Kidney epithelial cell (primary cell): Measurements from ENCODE around the gene SPATA3. TPM values are rescaled to one million over a fixed set of nuclear protein-coding genes. Genes with fewer than 3 reads are reported as not detected.
A peak's percentile ranks its signal among the peaks of the same experiment; 100 is the strongest.

Experiments
- DNase-seq: peaks from one replicate; pipeline ENCODE4 v3.0.0-alpha.2; 2010; ENCODE audit warnings: low read depth
- H3K27me3 ChIP-seq: 2 replicates; pipeline ENCODE4 v1.6.0; 2011; ENCODE audit warnings: low read length; ENCODE audit not compliant: control insufficient read depth, insufficient read depth
- H3K36me3 ChIP-seq: 2 replicates; pipeline ENCODE4 v1.5.1; 2011; ENCODE audit warnings: low read length; ENCODE audit not compliant: control insufficient read depth, insufficient read depth
- H3K4me3 ChIP-seq: 2 replicates; pipeline ENCODE4 v1.5.1; 2011; ENCODE audit warnings: low read depth, mild to moderate bottlenecking, control low read depth, low read length
- total RNA-seq: library from RNA; depleted of rRNA; stranded (reverse); fragments of >200 nt; gene quantifications from 2 replicates; pipeline ENCODE4 v1.2.3, GENCODE V29; 2015
- TF ChIP-seq, protein P1 (sequence below): IDR thresholded peaks from 2 replicates; pipeline ENCODE4 v1.5.1; 2011; ENCODE audit warnings: mild to moderate bottlenecking, moderate library complexity, low read length, control low read depth, inconsistent platforms; ENCODE audit not compliant: insufficient read depth, poor library complexity, severe bottlenecking

Gene SPATA3
- total RNA-seq, 1 donor from 2014 or later: not detected

DNA sequence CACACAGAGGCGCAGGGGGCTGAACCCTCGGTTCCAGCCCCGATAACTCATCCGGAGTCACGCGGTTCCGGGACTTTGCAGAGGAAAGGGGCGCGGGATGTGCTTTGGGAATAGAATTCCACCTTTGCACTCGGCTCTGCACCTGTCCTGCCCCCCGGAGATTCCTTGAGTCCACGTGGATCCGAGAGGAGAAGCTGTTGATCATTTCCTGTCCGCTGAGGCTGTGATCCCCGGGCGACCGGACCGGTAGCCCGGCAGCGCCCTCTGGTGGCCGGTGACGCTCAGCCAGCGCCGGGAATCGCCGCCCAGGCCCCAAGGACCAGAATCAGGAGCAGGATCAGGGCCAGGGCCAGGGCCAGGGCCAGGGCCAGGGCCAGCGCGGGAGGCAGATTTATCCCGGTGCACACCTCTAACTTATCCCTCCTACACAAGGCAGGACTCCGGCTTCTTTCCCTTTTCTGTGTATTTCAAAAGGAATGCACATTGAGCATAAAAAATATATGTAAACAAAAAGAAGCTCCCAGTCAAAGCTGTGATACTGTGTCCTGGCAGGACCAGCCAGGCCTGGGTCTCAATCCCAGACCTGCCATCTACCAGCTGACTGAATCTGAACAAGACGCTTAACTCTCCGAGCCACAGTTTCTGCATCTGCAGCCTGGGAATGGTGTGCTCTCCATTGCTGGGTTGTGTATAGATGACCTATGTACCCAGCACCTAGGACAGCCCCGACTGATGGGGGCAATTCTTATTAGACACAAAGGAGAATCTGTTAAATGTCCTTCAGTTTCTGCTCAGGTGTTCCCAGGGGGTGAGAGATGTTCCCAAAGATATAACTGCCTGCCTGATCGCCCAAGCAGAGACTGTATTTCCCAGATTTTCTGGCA lies 8.5 kb upstream of the SPATA3 start:
- Histone ChIP-seq H3K4me3 (peak overlapping the region; percentile 29), H3K36me3 (no peaks in the 10 kb centered on the region)
- TF ChIP-seq, protein P1, sequence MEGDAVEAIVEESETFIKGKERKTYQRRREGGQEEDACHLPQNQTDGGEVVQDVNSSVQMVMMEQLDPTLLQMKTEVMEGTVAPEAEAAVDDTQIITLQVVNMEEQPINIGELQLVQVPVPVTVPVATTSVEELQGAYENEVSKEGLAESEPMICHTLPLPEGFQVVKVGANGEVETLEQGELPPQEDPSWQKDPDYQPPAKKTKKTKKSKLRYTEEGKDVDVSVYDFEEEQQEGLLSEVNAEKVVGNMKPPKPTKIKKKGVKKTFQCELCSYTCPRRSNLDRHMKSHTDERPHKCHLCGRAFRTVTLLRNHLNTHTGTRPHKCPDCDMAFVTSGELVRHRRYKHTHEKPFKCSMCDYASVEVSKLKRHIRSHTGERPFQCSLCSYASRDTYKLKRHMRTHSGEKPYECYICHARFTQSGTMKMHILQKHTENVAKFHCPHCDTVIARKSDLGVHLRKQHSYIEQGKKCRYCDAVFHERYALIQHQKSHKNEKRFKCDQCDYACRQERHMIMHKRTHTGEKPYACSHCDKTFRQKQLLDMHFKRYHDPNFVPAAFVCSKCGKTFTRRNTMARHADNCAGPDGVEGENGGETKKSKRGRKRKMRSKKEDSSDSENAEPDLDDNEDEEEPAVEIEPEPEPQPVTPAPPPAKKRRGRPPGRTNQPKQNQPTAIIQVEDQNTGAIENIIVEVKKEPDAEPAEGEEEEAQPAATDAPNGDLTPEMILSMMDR: peak; percentile 94

DNA sequence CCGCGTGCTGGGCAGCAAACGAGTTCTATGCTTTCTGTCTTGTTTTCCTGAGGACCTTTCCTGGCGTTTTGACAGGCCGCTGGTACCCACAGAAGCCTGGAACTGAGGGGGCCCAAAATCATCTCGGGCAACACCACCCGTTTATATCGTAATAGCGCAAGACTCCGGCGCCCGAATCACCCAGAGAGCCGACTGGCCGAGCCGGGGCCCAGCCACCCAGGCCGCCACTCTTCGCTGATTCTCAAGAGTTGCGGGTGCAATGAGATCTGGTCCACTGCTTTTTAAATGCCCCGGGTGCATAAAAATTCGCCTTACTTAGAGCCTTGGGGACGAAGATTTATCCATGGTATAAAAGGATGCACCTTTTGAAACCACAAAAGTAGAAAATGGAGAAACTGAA lies 6.2 kb upstream of the SPATA3 start:
- TF ChIP-seq, protein P1: no peak
- Histone ChIP-seq H3K27me3 (peaks cover 28% of the 10 kb centered on the region), H3K36me3 (no peaks in the 10 kb centered on the region), H3K4me3 (no peak overlapping the region)
- no peak for DNase-seq

More for the DNA sequence above, 8.5 kb upstream of the SPATA3 start:
- H3K27me3 ChIP-seq: peaks cover 23% of the 10 kb centered on the region
- DNase-seq: no peak

DNA sequence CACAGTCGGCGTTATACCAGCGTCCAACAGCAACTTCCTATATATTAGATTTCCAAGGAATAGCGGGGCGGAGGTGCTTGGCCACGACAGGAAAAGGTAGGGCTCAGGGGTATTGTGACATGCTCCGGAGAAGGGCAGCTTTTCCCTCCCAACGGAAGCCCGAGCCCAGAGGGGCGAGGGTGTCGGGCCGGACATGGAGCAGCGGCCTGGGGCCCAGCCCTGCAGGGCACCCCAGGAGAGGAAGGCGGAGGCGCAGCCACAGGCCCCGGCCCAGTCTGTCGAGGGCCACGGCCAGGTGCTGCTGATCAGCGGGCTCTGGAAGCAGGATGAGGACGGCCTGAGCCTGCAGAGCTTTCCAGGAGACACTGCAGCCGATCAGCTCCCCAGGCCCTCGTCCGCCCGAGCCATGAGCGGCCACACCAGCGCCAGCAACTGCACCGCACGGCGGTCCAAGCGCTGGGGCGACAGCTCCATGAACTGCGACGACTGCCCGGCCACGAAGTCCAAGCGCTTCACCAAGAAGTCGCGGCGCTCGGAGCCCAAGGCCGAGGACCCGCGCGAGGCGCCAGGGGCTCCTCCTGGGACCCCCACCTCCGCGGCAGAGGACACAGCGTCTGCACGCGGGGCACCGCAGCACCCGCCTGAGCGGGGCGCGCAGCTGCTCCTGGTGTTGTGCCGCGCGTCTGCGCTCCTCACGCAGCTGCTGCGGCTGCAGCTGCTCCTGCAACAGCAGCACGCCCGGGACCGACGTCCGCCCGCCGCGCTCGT lies 5.6 kb upstream of the SPATA3 start:
- Histone ChIP-seq H3K36me3 (no peaks in the 10 kb centered on the region), H3K4me3 (no peak overlapping the region), H3K27me3 (peaks cover 28% of the 10 kb centered on the region)
- DNase-seq: no peak
- TF ChIP-seq, protein P1: no peak

DNA sequence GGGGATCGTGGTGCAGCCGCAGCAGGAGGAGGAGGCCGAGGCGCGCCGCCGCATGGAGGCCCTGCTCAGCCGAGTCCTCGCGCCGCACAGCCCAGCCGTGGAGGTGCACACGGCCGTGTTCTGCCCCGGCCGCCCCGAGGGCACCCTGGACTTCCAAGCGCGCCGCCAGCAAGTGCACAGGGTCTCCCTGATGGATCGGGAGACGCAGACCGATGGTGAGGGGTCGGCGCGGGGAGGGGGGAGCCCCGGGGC lies 5.1 kb upstream of the SPATA3 start:
- no peaks in the 10 kb centered on the region for H3K36me3 ChIP-seq
- TF ChIP-seq, protein P1: no peak
- H3K27me3 ChIP-seq: peaks cover 28% of the 10 kb centered on the region
- H3K4me3 ChIP-seq: no peak overlapping the region
- no peak for DNase-seq

DNA sequence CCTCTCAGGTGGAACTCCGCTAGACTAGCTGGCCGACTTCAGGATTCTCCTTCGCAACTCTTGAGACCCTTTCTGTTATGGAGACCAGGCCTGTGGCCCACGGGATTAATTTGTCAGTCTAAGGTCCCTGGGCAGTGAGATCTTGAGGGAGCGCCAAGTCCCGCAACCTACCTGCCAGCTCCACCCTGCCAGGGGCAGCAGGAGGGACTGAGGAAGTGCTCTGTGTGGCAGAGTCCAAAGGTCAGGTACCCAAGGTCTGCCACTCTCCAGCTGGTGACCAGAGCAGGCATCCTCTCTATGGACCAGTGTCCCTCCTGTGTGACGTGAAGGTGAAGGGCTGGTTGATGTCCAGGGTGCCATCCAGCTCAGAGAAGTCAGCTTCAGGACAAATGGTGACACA lies 4.3 kb upstream of the SPATA3 start:
- TF ChIP-seq, protein P1: no peak
- DNase-seq: no peak
- peaks cover 28% of the 10 kb centered on the region for H3K27me3 ChIP-seq

DNA sequence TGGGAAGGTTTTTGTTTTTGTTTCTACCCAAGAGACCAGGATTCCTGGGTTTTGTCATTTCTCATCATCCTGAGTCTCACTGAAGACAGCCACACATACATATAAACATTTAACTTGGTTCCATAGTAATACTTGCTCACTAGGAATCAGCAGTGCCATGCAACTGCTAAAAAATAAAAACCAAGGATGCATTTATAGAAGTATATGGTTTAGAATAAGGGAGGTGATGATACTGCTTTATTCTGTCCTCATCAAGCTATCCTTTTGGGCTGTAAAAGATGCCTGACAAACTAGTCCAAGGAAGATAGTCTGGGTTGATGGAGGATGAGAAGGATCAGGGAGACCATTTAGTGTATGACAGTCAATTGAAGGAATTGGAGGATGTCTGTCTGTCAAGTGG lies 740 bp downstream of the SPATA3 start:
- Histone ChIP-seq H3K36me3 (no peaks in the 10 kb centered on the region), H3K27me3 (peaks cover 20% of the 10 kb centered on the region), H3K4me3 (no peak overlapping the region)
- TF ChIP-seq, protein P1: no peak
- DNase-seq: no peak

More for the DNA sequence above, 4.3 kb upstream of the SPATA3 start:
- Histone ChIP-seq H3K4me3 (no peak overlapping the region), H3K36me3 (no peaks in the 10 kb centered on the region)
